ENCODE data around the gene P3R3URF.

The P3R3URF gene

DNA sequence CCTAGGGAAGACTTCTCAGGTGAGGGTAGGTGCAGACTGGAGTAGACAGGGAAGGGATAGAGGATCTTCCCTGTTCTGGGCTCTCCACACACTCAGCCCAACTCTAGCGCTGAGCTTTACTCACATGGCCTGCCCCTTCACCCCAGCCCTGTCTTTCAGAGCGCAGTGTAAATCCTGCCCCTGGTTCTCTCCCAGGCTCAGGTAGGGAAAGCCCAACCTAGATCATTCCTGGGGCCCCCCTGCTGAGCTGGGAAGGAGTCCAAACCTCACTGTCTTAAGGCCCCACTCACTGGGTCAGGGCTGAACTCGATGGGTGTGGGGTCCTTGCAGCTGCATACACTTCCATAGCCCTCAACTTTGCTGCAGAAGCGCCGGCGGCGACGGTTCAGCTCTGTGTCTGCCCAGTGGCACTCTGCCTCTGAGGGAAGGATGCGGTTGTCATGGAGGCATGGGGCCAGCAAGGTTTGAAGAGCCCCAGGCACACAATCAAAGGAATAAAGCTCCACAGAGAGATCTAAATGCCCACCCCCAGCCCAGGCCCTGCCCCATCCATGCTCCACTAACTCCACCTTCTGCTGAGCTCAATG lies 17.8 kb upstream of the P3R3URF start:
- DNase-seq (ENCODE audit: low spot score) = no peak

DNA sequence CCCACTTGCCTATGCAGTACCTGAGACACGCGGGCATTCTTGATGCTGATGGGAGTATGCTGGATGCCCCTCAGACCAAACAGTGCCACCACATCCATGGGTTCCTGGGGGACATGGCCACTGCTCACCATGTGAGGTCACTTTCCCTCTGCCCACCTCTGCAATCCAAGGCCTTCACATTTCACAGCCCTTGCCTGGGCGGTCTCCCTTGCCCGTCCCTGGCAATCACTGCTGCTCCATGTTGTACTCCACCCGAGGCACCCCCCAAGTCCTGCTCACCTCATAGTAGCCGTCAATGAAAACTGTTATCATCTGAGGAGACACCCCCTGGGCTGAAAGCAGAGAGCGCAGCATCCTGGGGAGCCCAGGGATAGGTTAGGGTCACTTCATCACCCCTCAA lies 17.0 kb upstream of the P3R3URF start:
- DNase-seq (ENCODE audit: low spot score) = no peak

DNA sequence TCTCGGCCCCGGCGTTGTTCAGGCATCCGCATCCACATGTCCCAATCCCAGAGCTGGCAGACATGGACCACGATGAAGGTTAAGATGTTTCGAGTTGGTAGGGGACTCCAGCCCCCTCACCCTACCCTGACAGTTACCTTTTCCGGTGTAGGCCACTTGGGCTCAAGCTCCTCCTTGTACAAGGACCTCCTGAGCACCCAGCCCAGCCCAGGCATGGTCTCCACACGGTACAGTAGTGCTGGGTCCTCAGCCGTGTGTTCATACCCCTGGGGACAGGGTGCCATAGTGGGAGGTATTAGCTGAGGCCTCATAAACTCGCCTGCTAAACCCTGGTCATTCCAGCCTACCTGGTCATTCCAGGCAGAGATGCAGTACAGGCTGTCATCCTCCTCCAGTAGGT lies 15.9 kb upstream of the P3R3URF start:
- DNase-seq (ENCODE audit: low spot score) = no peak

DNA sequence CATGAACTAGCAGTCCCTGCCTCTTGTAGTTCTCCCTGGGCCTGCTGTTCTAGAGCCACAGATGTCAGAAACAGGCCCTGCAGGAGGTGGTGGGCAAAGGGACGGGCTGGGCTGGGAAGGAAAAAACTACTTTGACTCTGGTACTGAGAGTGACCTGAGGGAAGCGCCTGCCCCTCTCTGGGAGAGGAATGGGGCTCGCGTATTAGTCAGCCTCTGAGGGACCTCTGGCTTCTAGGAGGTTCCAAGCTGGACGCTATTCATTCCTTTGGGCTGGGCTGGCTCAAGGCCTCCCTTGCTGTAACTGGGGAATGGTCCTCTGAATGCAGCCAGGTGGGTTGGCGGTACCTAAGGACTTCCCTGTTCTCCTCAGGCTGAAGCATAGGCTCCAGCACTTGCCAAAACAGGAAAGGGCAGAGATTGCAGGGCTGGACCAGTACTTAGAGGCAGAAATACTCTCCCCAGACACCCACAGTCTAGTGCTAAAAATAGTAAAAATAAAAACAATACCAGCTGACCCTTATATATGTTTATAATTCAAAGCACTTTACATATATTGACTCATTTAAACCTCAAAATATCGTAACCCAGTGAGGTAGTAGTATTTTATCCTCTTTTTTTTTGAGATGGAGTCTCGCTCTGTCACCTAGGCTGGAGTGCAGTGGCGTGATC lies 14.9 kb upstream of the P3R3URF start:
- no peak for DNase-seq (ENCODE audit: low spot score)

DNA sequence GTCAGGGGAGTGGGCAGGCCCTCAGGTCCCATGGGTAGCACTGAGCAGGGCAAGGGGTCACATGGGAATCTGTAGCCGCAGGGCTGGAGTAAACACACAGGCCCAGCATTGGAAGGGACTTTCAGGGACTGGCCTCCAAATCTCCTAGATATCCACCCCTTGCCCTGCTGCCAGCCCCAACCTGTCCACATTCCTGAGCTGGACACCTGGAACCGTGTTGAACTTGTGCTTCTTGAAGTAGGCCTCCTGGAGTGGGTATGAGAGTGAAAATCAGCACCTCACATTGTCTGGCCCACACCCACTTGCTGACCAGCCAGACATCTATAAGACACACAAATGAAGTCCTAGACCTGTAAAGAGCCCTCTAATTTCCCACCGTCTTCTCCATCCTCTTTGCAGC lies 14.3 kb upstream of the P3R3URF start:
- no peak for DNase-seq (ENCODE audit: low spot score)

DNA sequence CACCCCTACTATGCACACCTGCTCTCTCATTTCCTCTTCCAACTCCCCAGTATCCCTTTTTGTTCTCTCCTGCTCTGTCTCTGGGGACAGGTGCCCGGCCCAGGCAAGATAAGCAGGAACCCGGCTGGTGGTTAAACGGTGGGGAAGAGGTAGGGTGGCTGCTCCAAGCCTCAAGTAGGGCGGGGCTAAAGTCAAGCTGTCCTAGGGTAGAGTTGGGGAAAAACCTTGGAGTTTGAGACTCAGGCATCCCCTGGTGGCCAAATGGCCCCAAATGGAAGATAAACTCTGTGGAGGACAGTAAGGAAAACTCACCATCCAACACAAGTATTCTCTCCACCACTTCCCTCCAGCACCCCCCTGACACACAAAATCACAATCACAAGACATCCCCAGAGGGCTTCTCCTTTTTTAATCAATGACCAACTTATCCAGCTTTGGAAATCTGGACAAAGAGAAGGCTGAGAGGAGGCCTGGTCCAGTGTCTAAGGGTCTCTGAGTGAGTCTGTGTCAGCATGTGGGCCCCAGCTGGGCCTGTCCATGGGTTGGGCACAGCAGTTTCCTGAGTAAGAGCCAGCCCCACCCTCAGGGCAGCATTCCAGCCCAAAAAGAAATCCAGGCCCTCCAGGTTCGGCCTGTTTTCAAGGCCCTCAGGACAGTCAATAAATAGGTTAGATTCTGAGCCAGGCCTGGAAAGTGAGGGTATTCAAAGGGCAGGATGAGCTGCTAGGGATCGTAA lies 12.2 kb upstream of the P3R3URF start:
- no peak for DNase-seq (ENCODE audit: low spot score)

DNA sequence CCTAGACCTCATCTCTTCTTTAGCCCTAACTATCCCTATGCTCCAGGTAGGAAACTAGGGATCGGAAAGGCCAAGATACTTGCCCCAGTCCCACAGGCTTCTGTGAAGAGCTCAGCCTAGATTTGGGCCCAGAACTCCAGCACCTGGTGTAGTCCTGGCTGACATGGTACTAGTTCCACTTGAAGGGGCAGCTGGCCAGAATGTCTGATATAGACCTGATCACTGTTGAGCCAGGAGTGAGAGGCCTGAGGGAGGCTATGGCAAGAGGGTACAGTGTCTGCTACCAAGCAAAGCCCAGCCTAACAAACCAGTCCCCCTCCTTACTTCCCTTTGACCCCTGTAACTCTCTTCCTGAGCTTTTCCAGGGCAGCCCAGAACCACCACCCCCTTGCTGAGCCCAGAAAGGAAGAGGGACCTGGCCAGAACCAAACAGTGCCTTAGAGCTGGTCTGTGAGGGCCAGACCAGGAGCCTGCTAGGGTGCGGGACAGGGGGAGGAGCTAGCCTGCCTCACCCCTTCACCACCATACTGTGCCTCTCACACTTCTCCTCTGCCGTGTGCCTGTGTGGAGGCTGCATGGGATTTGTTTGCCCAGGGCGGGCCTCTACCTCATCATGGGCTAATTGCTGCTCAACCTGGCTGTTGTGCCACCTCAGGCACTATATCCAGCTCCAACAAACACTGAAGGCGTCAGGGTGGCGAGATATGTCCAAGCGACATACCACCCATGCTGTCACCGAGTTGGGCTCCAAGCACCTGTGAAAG lies 11.0 kb upstream of the P3R3URF start:
- no peak for DNase-seq (ENCODE audit: low spot score)

DNA sequence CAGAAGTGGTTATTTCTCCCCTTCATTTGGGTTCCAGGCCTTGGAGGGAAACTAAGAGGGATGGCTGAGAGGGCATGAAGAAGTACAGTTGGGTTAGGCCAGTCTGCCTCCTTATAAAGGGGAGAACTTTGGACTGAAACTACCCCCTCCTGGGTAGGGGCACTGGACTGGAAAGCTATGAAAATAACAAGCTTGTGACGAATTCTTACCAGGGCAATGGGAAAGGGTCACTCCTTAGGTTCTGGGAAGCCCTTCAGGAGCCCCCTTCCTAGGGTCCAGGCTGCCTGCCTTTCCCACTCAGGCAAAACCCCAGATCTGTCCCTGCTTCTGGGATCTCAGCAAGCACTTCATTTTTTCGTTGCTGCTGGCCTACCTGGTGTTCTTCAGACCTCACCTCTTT lies 9.8 kb upstream of the P3R3URF start:
- DNase-seq (ENCODE audit: low spot score) = no peak

DNA sequence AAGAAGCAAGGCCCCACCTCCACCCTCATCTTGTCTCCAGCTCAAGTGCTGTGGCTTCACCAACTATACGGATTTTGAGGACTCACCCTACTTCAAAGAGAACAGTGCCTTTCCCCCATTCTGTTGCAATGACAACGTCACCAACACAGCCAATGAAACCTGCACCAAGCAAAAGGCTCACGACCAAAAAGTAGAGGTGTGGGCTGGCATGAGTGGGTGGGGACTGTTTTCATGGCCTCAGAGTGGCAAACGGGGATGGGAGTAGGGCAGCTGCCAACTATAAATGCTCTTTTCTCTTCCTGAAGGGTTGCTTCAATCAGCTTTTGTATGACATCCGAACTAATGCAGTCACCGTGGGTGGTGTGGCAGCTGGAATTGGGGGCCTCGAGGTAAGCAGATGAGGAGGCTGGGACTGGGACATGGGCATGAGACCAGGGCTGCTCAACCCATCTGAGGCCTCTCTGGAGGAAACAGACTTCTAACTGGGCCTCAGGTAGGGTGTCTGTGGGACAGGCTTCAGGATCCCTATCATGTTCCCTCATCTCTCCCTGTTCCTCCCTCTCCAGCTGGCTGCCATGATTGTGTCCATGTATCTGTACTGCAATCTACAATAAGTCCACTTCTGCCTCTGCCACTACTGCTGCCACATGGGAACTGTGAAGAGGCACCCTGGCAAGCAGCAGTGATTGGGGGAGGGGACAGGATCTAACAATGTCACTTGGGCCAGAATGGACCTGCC lies 8.8 kb upstream of the P3R3URF start:
- no peak for DNase-seq (ENCODE audit: low spot score)

DNA sequence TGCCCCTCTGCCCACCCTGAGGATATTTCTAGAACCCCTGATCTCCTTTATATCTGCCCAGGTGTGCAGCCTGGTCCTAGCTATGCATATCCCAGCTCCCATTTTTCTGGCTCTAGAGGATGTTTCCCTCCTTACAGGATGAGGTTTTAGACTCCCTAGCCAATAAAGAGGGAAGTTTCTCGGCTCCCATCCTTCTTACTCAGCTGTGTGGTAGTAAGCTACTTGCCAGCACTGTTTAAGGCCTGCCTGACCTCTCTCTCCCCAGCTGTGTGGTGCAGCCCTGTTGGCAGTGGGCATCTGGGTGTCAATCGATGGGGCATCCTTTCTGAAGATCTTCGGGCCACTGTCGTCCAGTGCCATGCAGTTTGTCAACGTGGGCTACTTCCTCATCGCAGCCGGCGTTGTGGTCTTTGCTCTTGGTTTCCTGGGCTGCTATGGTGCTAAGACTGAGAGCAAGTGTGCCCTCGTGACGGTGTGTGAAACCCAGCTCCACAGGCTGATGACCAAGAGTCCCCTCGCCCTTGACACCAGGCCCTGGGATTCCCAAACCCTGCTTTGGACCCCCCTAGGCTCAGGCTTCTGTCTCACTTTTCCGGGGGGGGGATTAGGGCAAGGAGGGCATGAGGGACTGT lies 7.8 kb upstream of the P3R3URF start:
- no peak for DNase-seq (ENCODE audit: low spot score)

DNA sequence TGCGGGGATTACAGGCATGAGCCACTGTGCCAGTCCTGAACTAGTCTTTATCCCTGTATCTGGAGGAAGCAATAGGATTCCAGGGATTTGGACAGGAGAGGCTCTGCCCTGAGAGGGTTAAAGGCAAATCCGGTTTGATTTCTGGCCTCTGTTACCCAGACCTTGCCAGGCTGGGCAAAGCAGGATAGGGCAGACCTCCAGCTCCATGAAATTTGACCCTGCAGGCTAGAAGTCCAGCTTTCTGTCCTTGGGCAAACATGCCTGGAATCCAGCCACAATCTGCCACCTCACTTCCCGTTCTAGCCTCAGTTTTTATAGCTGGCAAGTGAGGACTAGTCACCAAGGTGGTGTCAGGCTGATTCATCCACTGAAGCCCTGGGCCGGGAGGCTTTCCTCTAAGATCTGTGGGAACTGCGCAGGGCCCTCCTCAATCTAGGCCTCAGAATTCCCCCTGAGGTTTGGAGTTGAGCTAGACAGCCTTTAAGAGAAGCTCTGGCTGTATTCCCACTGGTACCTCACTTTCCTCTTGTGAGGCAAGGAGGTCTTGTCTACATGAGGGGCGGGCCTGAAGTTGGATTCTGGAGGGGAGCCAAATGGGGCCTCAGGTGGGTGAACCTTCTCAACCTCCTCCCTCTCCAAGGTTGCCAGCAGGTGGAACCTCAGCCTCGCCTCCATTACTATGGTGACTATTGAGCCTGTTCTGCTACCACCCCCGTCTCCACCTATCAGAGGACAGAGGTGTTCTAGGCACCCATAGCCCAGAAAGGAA lies 7.0 kb upstream of the P3R3URF start:
- DNase-seq (ENCODE audit: low spot score) = peak; percentile 54

DNA sequence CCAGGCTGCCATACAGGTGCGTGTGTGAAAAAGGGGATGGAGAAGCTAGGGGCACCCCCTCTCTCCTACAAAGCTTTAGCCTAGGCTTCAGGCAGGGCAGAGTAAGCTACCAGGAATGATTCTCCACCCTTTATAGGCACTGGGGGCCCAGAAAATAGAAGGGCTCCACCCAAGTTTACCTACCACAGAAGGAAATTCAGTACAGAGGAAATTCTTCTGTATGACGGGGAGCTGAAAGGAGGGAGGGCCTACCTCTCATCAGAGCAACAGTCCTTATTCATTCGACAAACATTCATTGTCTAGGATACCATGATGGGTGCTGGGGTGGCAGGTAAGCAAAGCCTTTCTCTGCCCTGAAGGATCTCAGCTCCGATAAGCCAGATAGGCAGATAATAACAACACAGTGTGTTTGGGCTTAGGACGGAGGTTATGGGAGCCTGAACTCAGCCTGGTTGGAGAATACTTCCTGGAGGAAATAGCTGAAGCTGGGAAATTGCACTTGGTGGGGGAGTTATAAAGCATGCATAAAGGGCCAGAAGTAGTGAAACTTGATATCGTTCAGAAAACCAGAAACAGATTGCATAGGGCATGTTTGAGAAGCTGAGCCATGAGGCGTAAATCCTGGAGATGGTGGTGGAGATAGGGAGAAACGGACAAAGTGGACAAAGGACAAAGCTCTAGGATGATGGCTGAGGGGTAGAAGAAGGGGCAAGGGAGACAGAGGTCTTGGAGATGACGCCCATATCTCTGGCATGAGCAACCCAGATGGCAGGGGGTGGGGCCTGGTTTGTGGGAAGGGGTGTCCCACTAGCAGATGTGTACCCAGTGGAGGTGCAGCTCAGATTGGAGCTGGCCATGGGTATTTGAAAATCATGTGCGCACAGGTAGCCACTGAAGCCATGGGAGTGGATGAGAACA lies 5.3 kb upstream of the P3R3URF start:
- DNase-seq (ENCODE audit: low spot score) = no peak

DNA sequence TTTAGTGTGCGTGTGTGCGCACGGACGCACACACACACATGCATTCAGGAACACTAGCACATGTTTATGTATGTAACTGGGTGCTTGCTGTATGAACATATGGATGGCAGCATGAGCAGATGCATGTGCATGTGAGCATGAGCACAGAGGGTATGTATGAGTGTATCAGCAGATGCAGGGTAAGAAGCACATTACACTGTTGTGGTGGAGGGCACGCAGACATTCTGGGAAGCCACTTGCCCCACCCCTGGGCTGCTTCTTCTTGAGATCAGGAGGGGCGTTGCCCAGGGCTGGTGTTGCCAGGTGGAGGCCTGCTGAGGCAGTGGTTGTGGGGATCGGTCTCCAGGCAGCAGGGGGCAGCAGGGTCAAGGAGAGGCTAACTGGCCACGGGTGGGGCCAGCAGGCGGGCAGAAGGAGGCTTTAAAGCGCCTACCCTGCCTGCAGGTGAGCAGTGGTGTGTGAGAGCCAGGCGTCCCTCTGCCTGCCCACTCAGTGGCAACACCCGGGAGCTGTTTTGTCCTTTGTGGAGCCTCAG lies 3.9 kb upstream of the P3R3URF start:
- peak; percentile 57 for DNase-seq (ENCODE audit: low spot score)

DNA sequence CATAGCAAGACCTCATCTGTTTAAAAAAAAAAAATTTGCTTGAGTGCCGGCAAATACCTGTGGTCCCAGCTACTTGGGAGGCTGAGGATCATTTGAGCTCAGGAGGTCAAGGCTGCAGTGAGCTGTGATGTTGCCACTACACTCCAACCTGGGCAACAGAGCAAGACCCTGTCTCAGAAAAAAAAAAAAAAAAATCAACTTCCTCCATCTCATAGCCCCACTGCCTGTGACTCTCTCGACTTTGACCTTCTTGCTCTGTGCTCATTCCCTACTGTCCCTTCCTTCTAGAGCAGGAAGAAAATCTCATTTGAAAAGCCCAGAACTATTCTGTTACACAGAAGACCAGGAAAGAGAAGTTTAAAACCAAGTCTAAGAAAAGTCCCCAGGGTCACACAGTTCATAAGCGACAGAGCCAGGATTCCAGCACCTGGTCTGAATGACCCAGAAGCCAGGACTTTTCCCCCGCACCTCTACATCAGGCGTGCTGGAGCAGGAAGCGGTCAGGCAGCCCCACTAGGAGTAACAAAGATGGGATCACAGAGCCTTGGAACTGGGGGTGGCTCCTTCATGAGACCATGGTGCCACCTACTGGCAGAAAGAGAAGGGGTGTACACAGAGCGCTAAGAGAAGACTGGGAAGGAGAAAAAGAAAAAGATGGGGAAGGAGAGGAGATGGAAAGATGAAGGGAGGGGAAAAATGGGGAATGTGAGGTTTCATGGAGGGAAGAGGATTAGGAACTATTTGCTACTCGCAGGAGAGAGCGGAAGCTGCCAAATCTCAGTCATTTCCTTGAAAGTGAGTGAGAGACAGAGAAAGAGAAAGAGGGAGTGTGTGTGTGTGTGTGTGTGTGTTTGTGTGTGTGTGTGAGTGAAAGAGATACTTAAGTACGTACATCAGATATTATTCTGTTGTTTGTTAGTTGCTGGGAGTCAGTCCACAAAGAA lies 3.1 kb upstream of the P3R3URF start:
- peak; percentile 95 for DNase-seq (ENCODE audit: low spot score)

DNA sequence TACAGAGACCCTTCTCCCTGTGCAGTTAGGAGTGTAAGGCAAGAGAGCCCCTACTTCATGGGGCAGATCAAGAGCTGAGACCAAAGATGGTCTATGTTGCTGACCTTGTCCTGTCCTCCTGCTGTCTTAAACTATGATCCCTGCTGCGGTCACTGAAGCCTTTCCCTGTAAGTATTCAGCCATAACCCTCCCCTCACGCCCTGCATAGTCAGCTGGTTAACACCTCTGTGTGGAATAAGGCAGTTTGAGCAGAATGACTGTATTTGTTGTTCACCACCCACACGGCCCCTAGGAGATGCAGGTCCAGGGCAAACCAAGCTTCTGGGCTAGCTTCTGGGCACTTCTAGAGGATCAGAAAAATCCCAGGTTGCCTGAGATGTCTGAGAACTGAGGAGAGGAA lies 1.0 kb downstream of the P3R3URF start:
- no peak for DNase-seq (ENCODE audit: low spot score)

DNA sequence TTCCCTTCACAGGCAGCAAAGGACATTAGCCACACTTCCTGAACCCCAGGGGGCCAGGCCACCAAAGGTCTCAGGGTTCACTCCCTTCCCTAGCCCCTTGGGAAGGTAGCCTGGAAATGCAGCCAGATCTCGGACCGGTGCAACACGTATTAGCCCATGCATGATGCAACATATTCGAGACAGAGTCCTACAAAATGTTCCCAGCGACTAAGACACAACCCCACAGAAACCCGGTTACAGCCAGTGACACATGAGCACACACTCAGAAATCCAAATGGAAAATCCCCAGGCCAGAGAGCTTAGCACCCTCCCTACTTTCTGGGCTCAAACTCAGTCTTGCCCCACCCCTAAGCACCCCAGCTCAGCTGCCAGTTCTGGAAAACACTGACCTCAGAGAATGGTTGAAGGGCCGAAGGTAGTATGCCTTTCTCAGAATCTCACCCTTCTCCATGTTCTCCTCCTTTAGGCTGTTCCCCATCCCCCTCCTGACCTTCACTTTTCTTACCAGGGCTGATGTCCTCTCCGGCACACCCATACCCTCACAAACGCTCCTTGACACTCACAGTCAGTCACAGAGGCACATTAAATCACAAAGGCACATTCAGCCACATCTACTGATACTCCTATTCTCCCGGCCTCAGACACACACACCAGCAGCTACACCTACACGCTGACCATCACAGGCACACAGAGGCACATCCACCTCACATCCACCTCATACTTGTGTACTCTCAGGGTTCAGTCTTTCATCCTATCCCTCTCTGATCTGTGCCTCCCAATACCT lies 1.6 kb downstream of the P3R3URF start, which contains the start of gene TSPAN1:
Gene TSPAN1 (plus strand): TSS at position 640 of the 784 bp plus-strand sequence. CDS start 6,021 bp downstream, outside the sequence.
- no peak for DNase-seq (ENCODE audit: low spot score)

DNA sequence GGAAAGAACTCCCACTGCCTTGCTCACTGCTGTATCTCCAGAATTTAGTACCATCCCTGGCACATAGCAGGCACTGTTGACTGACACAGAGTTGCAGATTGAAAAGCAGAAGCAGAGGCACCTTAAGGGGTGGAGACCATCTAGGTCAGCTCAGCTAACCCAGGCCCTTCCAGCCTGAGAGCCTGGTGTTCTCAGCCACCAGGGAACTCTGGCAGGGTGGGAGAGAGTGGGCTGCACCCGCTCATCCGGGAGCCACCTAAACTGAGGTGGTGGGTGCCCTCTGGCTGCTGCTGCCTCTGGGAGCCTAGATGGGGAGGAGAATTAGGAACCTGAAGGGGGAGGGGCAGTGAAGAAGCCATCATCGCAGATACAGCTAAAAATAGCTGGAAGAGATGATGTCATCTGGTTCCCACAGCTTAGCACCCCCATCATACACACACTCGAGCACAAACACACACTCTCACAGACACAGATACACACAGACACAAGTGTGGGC lies 2.9 kb downstream of the P3R3URF start:
- DNase-seq (ENCODE audit: low spot score) = no peak

Measured in pons (tissue), 1 donor.